NCI-H510A treated with DMSO at 0.1 percent for 48 hours (cell line): ENCODE data around the gene LZIC.

Experiments
- DNase-seq: peaks from one replicate; lab custom pipeline; 2025; lab: John Stamatoyannopoulos, UW

The LZIC gene

GRCh38 chr1:9886092-9886742, 57.0 kb downstream of the LZIC start:
- no peak for DNase-seq

DNA sequence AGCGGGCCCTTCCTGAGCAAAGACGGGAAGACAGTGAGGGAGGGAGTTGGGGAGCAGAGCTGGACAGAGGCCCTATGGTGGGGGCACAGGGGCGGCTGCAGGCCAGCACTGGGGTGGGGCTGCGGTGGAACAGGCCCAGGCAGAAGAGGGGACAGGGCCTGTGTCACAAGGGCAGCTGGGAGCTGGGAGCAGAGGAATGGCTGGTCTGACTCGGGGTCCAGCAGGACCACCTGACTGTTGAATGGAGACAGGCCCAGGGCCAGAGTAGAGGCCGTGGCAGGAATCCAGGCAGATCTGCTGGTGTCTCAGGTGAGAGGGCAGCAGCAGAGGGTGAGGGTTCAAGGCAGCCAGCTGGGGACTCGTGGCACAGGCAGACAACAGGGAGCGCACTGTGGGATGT, 58.4 kb downstream of the LZIC start:
- DNase-seq: no peak

DNA sequence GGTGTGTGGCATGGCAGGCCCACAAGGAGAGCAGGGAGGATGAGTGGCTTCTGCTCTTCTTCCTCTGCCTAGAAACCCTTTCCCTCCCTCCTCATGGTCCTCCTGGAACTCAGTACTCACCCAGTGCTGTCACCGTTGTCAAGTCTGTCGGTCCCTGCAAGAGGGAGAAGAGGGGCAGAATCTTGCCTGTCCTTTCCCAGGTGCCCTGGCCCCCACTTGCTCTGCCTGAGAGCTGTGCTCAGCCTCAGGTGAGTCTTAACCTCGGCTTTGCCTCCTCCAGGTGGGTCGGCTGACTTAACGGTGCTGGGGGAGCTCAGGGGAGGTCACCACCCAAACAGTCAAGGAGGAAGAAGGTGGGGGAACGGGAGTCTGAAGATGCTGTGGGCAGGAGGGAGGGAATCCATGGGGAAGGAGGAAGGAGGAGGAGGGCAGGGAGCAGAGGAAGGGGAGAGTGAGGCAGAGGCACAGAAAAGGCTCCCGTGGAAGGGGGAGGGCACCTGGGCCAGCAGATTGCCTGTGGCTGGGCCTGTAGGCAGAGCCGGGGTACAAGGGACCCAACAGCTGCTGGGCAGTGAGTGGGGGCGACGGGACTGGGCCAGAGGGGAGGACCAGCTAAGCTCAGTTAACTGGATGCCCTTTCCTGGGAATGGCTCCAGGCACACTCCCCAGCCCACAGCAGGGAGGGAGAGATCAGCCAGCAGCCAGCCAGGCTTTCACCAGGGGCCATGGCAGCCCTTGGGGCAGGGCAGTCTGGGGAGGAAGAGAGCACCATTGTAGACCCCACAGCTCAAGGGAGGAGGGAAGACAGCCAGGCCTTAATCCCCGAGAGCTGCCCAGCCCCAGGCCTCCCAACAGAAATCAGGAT, 59.4 kb downstream of the LZIC start:
- DNase-seq: no peak

GRCh38 chr1:9882945-9883303, 60.3 kb downstream of the LZIC start:
- DNase-seq: no peak

- DNase-seq: no peak
Measured at GRCh38 chr1:9882296-9882944, 60.8 kb downstream of the LZIC start.

DNA sequence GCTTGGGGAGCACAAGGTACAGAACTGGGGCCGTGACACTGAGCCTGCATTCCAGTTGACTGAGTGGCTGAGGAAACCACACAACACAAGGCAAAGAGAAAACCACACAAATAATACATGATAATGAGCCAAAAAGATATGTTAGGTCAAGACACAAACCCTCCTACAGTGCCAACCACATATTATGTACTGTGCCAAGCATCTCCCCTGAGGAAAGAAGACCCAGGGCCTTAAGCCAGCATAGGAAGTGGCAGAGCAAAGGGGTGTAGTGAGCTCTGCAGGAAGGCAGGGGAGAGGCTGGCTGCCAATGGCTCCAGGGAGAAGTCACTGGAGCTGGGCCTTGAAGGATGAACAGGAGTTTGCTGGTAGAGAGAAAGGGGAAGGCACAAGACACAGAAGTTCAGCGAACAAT, 61.3 kb downstream of the LZIC start:
- DNase-seq: no peak
